GM21515 (cell line): ENCODE measurements around the gene RERE.
"Not testable (repeated sequence)": the region's sequence is repeated elsewhere in the genome, so short reads cannot be mapped to it uniquely, and the experiment has no call there.

Source experiments
- ATAC-seq: cut with Tn5 transposase; IDR thresholded peaks from one replicate; pipeline ENCODE4 v1.9.1; 2021; ENCODE audit not compliant: unreplicated experiment

The RERE gene

GRCh38 chr1:8809342-8809736 is 8.1 kb downstream of the RERE start:
- no peak for ATAC-seq

GRCh38 chr1:8807004-8807403 is 10.4 kb downstream of the RERE start:
- ATAC-seq, result no peak

DNA sequence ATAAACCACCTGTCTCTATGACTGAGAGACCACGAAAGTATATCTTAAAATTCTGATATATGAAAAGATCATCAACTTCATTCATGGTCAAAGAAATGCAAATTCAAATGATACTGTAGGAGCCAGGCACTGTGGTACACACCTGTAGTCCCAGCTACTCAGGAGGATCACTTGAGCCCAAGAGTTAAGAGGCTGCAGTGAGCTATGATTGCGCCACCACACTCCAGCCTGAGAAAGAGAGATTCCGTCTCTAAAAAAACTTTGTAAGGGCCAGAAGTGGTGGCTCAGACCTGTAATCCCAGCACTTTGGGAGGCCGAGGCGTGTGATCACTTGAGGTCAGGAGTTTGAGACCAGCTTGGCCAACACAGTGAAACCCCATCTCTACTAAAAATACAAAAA is 17.0 kb downstream of the RERE start:
- ATAC-seq, result no peak

GRCh38 chr1:8797216-8797615 is 20.2 kb downstream of the RERE start:
- ATAC-seq, result no peak

DNA sequence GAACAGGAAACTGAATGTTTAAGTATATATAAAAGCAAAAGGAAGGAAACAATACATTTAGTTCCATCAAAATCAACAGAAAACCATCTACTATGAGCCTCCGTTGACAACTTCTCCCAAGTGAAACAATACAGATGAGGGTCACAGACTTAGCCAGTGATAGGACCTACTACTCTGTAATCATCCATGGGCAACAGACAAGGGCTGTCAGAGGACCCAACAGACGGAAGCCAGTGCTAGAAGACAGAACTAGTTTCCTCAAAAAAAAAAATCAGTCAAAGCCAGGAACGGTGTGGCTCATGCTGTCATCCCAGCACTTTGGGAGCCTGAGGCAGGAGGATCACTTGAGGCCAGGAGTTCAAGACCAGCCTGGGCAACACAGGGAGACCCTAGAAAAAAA is 20.6 kb downstream of the RERE start:
- no peak for ATAC-seq

GRCh38 chr1:8794605-8795004 is 22.8 kb downstream of the RERE start:
- no peak for ATAC-seq

DNA sequence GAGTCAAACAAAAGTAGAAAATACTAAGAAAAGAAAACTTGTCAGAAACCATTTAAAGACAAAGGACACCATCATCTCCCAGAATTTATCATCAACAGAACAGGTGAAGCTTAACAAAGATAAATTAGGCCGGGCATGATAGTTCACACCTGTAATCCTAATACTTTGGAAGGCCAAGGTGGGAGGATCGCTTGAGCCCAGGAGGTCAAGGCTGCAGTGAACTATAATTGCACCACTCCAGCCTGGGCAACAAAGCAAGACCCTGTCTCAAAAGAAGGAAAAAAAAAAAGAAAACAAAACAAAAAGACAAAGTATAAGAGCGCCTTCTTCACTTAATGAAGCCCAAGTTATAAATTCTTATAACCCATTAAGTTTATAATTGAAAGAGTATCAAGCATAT is 25.6 kb downstream of the RERE start:
- no peak for ATAC-seq

DNA sequence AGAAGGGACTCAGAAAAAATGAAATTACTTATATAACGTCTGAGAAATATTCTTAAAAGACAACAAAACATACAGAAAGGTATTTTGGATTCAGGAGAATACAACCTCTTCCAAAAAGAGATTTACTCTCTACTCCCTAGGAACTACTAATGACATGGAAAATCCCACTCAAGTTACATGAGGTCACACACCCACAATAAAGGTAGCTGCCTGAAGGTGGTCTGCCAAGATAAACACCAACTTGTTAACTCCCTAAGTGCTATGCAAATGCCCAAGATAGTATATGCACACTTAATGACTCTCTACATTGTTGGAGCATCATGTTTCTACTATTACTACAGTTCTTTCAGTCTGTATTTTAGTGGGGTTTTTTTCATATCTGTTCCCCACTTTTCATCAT is 26.5 kb downstream of the RERE start:
- ATAC-seq, result no peak

- ATAC-seq, result no peak
These were observed 27.0 kb downstream of the RERE start for GRCh38 chr1:8790478-8790877.

- ATAC-seq, result no peak
These were observed 27.9 kb downstream of the RERE start for GRCh38 chr1:8789314-8790214.

- ATAC-seq, result no peak
These were observed 30.2 kb downstream of the RERE start for GRCh38 chr1:8787218-8787617.

DNA sequence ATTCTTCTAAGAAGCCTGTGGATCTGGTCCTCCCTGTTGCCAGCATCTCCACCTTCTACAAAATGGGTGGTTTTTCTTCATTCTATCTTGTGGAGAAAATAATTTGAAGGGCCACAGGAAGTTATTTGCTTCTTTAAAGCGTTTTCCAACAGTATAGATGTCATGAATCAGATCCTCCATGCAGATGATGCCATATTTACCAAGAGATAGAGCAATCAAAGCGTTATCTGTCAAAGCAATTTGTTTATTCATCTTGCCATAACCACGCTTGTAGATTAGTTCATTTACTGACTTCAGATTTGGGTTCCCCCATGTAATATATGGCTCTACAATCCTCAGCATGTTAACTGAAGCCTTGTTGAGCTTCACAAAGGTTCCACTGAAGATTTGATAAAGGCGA is 31.2 kb downstream of the RERE start:
- ATAC-seq, result not testable (repeated sequence)

GRCh38 chr1:8782955-8783354 is 34.5 kb downstream of the RERE start:
- ATAC-seq, result no peak

GRCh38 chr1:8782001-8782620 is 35.3 kb downstream of the RERE start:
- ATAC-seq, result no peak

GRCh38 chr1:8780405-8780804 is 37.0 kb downstream of the RERE start:
- no peak for ATAC-seq

DNA sequence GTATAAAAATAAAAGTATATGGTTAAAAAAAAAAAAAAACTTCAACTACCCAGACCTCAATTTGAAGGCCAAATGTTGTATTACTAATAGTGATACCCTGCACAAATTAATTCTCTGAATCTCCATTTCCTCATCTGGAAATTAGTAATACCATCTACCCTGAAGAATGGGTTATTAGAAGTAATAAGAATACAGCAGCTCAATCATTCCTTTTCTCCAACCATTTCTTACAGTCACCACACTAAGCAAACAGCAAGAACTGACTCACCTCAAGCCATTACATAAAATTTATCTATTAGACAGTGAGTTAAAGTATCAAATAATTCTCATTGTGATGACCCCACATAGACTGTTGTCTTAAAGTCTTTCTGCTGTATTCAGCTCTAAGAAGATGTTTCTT is 39.6 kb downstream of the RERE start:
- no peak for ATAC-seq

DNA sequence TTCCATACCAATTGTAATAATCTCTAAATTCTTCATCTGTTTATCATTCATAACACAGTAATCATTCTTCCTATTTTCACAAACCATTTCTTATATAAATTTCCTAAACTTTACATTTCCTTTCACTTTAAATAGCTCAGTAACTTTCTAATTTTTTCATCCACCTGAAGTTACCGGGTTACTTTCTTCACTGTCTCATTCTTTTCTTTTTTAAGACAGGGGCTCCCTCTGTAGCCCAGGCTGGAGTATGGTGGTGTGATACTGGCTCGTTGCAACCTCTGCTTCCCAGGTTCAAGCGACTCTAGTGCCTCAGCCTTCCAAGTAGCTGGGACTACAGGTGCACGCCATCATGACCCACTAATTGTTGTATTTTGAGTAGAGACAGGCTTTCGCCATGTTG is 41.3 kb downstream of the RERE start:
- ATAC-seq, result no peak

DNA sequence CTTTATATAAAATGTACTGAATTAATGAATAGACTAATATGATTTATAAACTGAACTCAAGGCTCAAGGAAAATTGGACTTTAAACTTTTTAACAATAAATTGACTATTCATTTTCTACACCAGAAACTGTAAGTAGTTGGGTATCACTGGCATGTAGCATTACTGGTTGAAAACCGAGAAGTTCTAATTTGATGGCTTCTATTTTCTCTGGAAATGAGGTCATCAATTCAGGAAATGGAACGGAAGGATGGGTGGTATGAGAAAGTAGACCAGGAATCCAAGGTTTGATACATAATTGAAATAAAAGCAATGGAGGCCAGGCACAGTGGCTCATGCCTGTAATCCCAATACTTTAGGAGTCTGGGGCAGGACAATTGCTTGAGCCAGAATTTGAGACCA is 50.4 kb downstream of the RERE start:
- ATAC-seq, result no peak

DNA sequence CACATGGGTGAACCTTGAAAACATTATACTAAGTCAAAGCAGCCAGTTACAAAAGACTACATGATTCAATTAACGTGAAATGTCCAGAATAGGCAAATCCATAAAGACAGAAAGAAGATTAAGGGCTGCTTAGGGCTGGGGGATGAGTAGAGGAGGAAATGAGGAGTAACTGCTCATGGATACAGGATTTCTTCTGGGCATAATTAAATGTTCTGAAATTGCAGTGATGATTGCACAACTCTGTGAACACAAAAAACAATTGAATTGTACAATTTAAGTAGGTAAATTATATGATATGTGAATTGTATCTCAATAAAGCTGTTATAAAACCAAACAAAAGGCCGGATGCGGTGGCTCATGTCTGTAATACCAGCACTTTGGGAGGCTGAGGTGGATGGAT is 52.2 kb downstream of the RERE start:
- ATAC-seq, result no peak

GRCh38 chr1:8764293-8764937 is 53.0 kb downstream of the RERE start:
- no peak for ATAC-seq

DNA sequence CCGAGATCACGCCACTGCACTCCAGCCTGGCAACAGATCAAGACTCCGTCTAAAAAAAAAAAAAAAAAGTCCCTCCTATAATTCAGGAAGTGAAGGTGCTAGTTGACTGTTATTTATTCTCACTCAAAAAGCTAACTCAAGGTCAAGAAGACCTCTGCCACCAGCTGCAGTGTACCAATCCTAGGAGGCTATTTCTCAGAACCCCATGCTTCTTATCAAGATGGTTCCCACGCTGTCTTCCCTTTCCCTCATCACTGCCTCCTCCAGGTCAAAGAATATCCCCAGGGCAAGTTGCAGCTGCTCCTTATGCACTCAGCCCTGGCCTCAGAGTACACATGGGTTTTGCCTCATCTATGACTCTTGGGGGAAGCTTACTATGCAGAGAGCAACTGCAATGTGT is 53.6 kb downstream of the RERE start:
- ATAC-seq, result no peak

GRCh38 chr1:8754993-8755392 is 62.4 kb downstream of the RERE start:
- no peak for ATAC-seq
